K562 (cell line): Measurements from ENCODE around the gene MIS18A. TPM values are rescaled to one million over a fixed set of nuclear protein-coding genes. Genes with fewer than 3 reads are reported as not detected.

ENCODE experiments used
- CXXC5 ChIP-seq: fragments of 250-450 bp; sonication (Bioruptor Pico); IDR thresholded peaks from 2 replicates; pipeline ENCODE4 v1.8.0; 2022; ENCODE audit warnings: inconsistent platforms, mild to moderate bottlenecking, moderate library complexity
- ELF1 ChIP-seq: fragments of 200-800 bp; sonication (Bioruptor generic); IDR thresholded peaks from 2 replicates; pipeline ENCODE4 v1.6.1; 2016; ENCODE audit warnings: missing genetic modification characterization, missing compliant biosample characterization
- ERF ChIP-seq: fragments of 450-650 bp; formaldehyde crosslinking; IDR thresholded peaks from 2 replicates; pipeline ENCODE4 v1.4.0; 2020; ENCODE audit warnings: mild to moderate bottlenecking, mixed read lengths
- GABPB2 ChIP-seq: fragments of 250-450 bp; sonication (Bioruptor Pico); conservative IDR thresholded peaks from 2 replicates; pipeline ENCODE4 v1.5.1; 2021; ENCODE audit warnings: mild to moderate bottlenecking
- GATAD2A ChIP-seq: fragments of 450-650 bp; IDR thresholded peaks from 2 replicates; pipeline ENCODE4 v1.6.1; 2017
- HDAC1 ChIP-seq, 2 experiments: fragments of 450-650 bp; IDR thresholded peaks; 2 replicates each; pipeline ENCODE4 v1.6.1; 2016 to 2017; ENCODE audit warnings: inconsistent platforms in 1 of 2, mild to moderate bottlenecking in 1 of 2, moderate library complexity in 1 of 2
- KLF16 ChIP-seq: IDR thresholded peaks from 2 replicates; pipeline ENCODE4 v1.6.1; 2016; ENCODE audit warnings: antibody characterized with exemption
- POLR3A ChIP-seq: IDR thresholded peaks from 2 replicates; pipeline ENCODE4 v1.6.1; 2011; ENCODE audit warnings: borderline replicate concordance, mild to moderate bottlenecking, moderate library complexity; ENCODE audit not compliant: insufficient read length, insufficient read depth; ENCODE audit errors: extremely low read depth
- PTTG1 ChIP-seq: fragments of 450-650 bp; IDR thresholded peaks from 2 replicates; pipeline ENCODE4 v1.6.1; 2016; ENCODE audit warnings: low read depth, mild to moderate bottlenecking, missing genetic modification characterization, missing compliant biosample characterization
- RBM34 ChIP-seq: fragments of 200-400 bp; formaldehyde crosslinking; IDR thresholded peaks from 2 replicates; pipeline ENCODE4 v1.6.1; 2018; ENCODE audit warnings: low read length, borderline replicate concordance; ENCODE audit not compliant: insufficient read depth
- RFX7 ChIP-seq: fragments of 250-450 bp; sonication (Bioruptor Pico); IDR thresholded peaks from 2 replicates; pipeline ENCODE4 v1.5.1; 2021; ENCODE audit warnings: mild to moderate bottlenecking
- SFPQ ChIP-seq: fragments of 200-400 bp; formaldehyde crosslinking; IDR thresholded peaks from 2 replicates; pipeline ENCODE4 v1.6.1; 2017; ENCODE audit warnings: mild to moderate bottlenecking, low read depth, low read length, moderate library complexity
- SLC30A9 ChIP-seq: fragments of 250-450 bp; sonication (Bioruptor Pico); IDR thresholded peaks from 2 replicates; pipeline ENCODE4 v1.8.0; 2022; ENCODE audit warnings: mild to moderate bottlenecking, moderate library complexity
- TCF7L2 ChIP-seq: fragments of 150-350 bp; IDR thresholded peaks from 2 replicates; pipeline ENCODE4 v1.6.1; 2016; ENCODE audit warnings: low read depth, mild to moderate bottlenecking, low read length, moderate library complexity
- TEAD1 ChIP-seq, 2 experiments: fragments of 450-650 bp in 1 of 2; sonication (generic) in 1 of 2; formaldehyde crosslinking; IDR thresholded peaks; 2 replicates each; pipeline versions ENCODE4 v1.4.0 to v1.8.0; 2020 to 2022; ENCODE audit warnings: mild to moderate bottlenecking in 2 of 2, missing genetic modification reagents in 1 of 2
- ZNF263 ChIP-seq: sonication (generic); formaldehyde crosslinking; IDR thresholded peaks from 2 replicates; pipeline ENCODE4 v1.8.0; 2022; ENCODE audit warnings: mild to moderate bottlenecking, missing genetic modification reagents, borderline replicate concordance
- ZNF3 ChIP-seq: fragments of 250-450 bp; sonication (Bioruptor Pico); IDR thresholded peaks from 2 replicates; pipeline ENCODE4 v1.5.0; 2021; ENCODE audit warnings: mild to moderate bottlenecking, moderate library complexity
- polyA plus RNA-seq, 8 experiments: library from polyadenylated mRNA; depleted of rRNA in 4 of 8; stranded (reverse) in 5 of 8; unstranded in 3 of 8; fragments of >200 nt; fragmentation: Nextera tagmentation in 2 of 8; fragmentation: Illumina TruSeq in 1 of 8; extraction: Ambion mirVana in 2 of 8; extraction: Trizol in 1 of 8; gene quantifications; 2 replicates each; pipeline versions ENCODE4 v1.2.1 to v1.2.3, GENCODE V29; 2011 to 2014; ENCODE audit warnings: inconsistent platforms in 1 of 8, missing spikeins in 1 of 8
- total RNA-seq, 7 experiments: library from RNA; depleted of rRNA in 6 of 7; stranded (reverse); fragments of >200 nt in 6 of 7; fragmentation: Illumina TruSeq in 2 of 7; extraction: Trizol in 2 of 7; gene quantifications; 2 replicates each; pipeline versions ENCODE4 v1.2.1 to v1.2.3, GENCODE V29; 2011 to 2021; ENCODE audit warnings: low replicate concordance in 1 of 7
- TF ChIP-seq, protein P1 (sequence below): fragments of 450-650 bp; IDR thresholded peaks from 2 replicates; pipeline ENCODE4 v1.6.1; 2018; ENCODE audit warnings: mild to moderate bottlenecking, low read depth; ENCODE audit not compliant: partially characterized antibody
- TF ChIP-seq, protein P2 (sequence below), 2 experiments: IDR thresholded peaks; 2 replicates each; pipeline ENCODE4 v1.6.1; 2011; ENCODE audit warnings: borderline replicate concordance in 1 of 2, control low read depth in 1 of 2, low read depth in 1 of 2, low read length in 1 of 2, mild to moderate bottlenecking in 1 of 2, mixed read lengths in 1 of 2, moderate library complexity in 1 of 2; ENCODE audit not compliant: insufficient read depth in 1 of 2, insufficient read length in 1 of 2, poor library complexity in 1 of 2, severe bottlenecking in 1 of 2; ENCODE audit errors: extremely low read depth in 1 of 2
- TF ChIP-seq, protein P3 (sequence below): fragments of 250-450 bp; sonication (Bioruptor Pico); IDR thresholded peaks from 2 replicates; pipeline ENCODE4 v1.5.0; 2020; ENCODE audit warnings: mild to moderate bottlenecking, borderline replicate concordance

The MIS18A gene
- total and polyA plus RNA-seq, 9 of the 15 experiments (the other 6 are each of a cell fraction or from before 2014, with no cell fraction given): 17.7 to 75.3 (median 60.3) TPM

DNA sequence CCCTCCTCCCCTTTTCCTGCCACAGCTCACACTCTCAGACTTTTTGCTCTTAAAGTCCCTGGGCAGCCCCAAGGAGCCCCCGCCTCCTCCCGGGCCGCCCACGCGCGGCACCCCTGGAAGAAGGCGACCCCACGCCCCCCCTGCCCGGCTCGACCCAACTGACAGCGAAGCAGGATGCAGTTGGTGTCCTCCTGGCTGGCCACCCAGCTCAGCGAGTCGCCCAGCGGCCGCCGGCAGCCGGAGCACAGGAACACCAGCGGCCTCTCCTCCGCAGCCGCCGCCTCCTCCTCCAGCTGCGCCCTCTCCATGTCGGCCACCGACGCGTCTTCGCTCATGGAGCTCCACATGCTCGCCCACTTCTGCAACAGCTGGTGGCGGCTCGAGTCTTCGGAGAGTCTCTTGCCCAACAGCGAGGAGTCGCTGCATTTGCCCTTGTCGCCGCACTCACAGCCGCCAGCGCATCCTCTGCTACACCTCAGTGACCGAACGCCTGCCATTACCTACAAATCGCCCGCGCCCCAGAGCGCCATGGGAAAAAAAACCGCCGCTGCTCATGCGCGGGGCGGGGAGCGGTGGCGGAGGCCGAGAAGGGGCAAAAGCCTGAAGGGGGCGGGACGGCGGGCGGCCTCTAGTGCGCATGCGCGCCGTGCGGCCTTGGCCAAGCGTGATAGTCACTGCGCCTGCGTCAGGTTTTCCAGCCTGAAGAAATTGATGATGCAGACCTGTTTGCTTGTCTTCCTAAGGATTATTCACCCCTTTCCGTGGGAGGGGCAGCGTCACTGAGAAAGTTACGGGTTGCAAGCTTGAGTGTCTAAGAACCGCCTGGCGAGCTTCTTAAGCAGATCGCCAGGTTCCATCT is at the start of gene MIS18A (continued):
- TF ChIP-seq TEAD1 (CRISPR knock-in tag; IDR thresholded peaks at IDR 0.05) (peak in 1 of 2 experiments; percentile 27; a peak in 1 of 4 replicates), ZNF263 (CRISPR knock-in tag) (peak; percentile 70), SLC30A9 (CRISPR knock-in tag) (no peak), POLR3A (no peak), CXXC5 (peak; percentile 81), PTTG1 (tag) (no peak), RBM34 (no peak), ELF1 (no peak), SFPQ (no peak), ERF (CRISPR knock-in tag) (0 out of 2 replicates have a peak, but pooled peaks have one; percentile 63), TCF7L2 (no peak), GATAD2A (no peak), GABPB2 (CRISPR knock-in tag) (no peak), HDAC1 (IDR thresholded peaks at IDR 0.05) (peak in 1 of 2 experiments; percentile 100; a peak in 3 of 4 replicates), ZNF3 (CRISPR knock-in tag) (no peak), KLF16 (peak; percentile 70; the same call in 1 of the 2 replicates), RFX7 (CRISPR knock-in tag) (no peak)
- TF ChIP-seq, protein P1, sequence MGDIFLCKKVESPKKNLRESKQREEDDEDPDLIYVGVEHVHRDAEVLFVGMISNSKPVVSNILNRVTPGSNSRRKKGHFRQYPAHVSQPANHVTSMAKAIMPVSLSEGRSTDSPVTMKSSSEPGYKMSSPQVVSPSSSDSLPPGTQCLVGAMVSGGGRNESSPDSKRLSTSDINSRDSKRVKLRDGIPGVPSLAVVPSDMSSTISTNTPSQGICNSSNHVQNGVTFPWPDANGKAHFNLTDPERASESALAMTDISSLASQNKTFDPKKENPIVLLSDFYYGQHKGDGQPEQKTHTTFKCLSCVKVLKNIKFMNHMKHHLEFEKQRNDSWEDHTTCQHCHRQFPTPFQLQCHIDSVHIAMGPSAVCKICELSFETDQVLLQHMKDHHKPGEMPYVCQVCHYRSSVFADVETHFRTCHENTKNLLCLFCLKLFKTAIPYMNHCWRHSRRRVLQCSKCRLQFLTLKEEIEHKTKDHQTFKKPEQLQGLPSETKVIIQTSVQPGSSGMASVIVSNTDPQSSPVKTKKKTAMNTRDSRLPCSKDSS: no peak
- TF ChIP-seq, protein P2, sequence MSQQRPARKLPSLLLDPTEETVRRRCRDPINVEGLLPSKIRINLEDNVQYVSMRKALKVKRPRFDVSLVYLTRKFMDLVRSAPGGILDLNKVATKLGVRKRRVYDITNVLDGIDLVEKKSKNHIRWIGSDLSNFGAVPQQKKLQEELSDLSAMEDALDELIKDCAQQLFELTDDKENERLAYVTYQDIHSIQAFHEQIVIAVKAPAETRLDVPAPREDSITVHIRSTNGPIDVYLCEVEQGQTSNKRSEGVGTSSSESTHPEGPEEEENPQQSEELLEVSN (IDR thresholded peaks at IDR 0.05; ENCODE audit: borderline replicate concordance in 1 of 2, extremely low read depth in 1 of 2, insufficient read depth in 1 of 2, insufficient read length in 1 of 2, low read depth in 1 of 2, low read length in 1 of 2, poor library complexity in 1 of 2, severe bottlenecking in 1 of 2): peak; percentile 51
- TF ChIP-seq, protein P3, sequence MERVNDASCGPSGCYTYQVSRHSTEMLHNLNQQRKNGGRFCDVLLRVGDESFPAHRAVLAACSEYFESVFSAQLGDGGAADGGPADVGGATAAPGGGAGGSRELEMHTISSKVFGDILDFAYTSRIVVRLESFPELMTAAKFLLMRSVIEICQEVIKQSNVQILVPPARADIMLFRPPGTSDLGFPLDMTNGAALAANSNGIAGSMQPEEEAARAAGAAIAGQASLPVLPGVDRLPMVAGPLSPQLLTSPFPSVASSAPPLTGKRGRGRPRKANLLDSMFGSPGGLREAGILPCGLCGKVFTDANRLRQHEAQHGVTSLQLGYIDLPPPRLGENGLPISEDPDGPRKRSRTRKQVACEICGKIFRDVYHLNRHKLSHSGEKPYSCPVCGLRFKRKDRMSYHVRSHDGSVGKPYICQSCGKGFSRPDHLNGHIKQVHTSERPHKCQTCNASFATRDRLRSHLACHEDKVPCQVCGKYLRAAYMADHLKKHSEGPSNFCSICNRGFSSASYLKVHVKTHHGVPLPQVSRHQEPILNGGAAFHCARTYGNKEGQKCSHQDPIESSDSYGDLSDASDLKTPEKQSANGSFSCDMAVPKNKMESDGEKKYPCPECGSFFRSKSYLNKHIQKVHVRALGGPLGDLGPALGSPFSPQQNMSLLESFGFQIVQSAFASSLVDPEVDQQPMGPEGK (CRISPR knock-in tag): no peak
